Measurements from ENCODE around the gene MRGPRF. TPM values are rescaled to one million over a fixed set of nuclear protein-coding genes. Genes with fewer than 3 reads are reported as not detected.

The MRGPRF gene
- total RNA-seq, 2 donors from 2014 or later = 4.7 to 7.6 TPM

DNA sequence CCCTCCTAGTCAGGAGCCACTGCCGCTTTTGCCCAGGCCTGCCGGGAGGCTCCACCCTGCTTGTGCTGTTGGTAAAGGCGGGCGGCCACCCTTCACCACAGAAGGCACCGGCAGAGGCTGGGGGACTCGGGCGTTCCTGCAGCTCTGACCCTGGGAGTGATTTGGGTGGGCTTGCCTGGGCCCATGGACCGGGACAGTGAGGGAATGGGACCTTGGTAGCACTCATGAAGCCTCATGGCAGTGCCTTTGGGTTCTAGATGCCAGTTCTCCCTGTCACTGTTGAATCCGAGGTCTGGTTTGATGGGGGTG lies 40.1 kb upstream of the MRGPRF start:
- no peak for DNase-seq
- no peaks in the 10 kb centered on the region for H3K36me3 ChIP-seq (replicated peaks in 1 of 2; ENCODE audit: insufficient read depth in 1 of 2, low read depth in 2 of 2)
- ATAC-seq = no peak
- no peak overlapping the region for H3K27ac ChIP-seq
- no peak for TF ChIP-seq POLR2A (IDR thresholded peaks at IDR 0.05)
- TF ChIP-seq, protein P1, sequence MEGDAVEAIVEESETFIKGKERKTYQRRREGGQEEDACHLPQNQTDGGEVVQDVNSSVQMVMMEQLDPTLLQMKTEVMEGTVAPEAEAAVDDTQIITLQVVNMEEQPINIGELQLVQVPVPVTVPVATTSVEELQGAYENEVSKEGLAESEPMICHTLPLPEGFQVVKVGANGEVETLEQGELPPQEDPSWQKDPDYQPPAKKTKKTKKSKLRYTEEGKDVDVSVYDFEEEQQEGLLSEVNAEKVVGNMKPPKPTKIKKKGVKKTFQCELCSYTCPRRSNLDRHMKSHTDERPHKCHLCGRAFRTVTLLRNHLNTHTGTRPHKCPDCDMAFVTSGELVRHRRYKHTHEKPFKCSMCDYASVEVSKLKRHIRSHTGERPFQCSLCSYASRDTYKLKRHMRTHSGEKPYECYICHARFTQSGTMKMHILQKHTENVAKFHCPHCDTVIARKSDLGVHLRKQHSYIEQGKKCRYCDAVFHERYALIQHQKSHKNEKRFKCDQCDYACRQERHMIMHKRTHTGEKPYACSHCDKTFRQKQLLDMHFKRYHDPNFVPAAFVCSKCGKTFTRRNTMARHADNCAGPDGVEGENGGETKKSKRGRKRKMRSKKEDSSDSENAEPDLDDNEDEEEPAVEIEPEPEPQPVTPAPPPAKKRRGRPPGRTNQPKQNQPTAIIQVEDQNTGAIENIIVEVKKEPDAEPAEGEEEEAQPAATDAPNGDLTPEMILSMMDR (IDR thresholded peaks at IDR 0.05) = no peak
- no peak overlapping the region for H3K4me3 ChIP-seq
- H3K27me3 ChIP-seq = no peaks in the 10 kb centered on the region
- no peaks in the 10 kb centered on the region for H3K9me3 ChIP-seq
- 85% methylated on average over 7 of the region's 9 CpGs; no CpG with 5 or more reads in 1 of the 2 donors for WGBS, 2 donors
- H3K4me1 ChIP-seq = peaks cover 30% of the 10 kb centered on the region
- intact Hi-C loops (cut with DNase I) = no loop called here

- no peak for ATAC-seq
- Histone ChIP-seq H3K36me3 (replicated peaks in 1 of 2; ENCODE audit: insufficient read depth in 1 of 2, low read depth in 2 of 2) (no peaks in the 10 kb centered on the region), H3K27ac (no peak overlapping the region), H3K27me3 (no peaks in the 10 kb centered on the region), H3K4me1 (peaks cover 31% of the 10 kb centered on the region), H3K4me3 (no peak overlapping the region), H3K9me3 (no peaks in the 10 kb centered on the region)
- DNase-seq = no peak
- 54 to 81% methylated on average over 2 to 18 of the region's 21 CpGs for WGBS, 2 donors
- intact Hi-C loops (cut with DNase I) = no loop called here
- no peak for TF ChIP-seq POLR2A (IDR thresholded peaks at IDR 0.05)
- TF ChIP-seq, protein P1 (IDR thresholded peaks at IDR 0.05) = no peak
Observed at GRCh38 chr11:69052343-69053168, 39.5 kb upstream of the MRGPRF start.

DNA sequence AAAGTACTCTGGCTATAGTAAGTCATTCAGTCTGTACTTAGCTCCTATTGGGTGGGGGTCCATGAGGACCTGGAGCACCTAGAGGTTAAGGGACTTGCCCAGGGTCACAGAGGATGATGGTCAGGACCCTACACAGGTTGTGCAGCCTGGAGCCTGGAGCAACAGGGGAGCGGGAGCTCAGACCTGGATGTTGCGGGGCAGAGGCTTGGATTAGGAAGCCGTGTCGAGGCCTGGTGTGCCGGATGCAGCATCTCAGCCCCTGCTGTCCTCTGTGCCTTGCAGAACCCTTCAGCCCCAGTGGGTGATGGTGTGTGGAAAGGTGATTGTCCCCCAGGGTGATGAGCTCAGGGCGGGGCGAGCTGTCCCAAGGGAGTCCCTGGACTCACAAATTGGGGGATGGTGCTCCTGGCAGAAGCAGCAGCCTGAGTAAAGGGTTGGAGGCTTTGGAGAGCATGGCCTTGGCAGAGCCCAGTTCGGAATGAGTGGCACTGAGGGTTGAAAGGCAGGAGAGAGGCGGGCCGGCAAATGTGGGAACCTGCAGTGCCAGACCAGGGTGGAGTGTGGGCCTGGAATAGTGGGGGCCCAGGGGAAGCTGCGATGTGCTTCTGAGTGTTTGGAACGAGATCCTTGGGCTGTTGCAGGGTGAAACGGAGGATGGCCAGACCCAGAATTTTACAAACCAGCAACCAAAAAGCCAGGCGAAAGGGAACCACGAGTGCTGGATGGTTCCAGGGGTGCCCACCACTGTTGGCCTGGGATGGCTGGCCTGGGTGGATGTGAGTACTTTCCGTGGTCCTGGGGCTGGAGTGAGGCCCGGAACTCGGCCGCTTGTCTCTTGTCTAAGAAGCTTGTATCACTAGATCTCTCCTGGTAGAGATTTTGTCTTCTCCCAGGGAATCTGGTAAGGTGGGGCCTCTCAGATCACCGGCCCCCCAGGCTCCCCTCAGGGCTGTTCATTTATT lies 38.6 kb upstream of the MRGPRF start:
- H3K4me3 ChIP-seq = no peak overlapping the region
- 78 to 83% methylated on average over 15 to 20 of the region's 20 CpGs for WGBS, 2 donors
- peaks cover 31% of the 10 kb centered on the region for H3K4me1 ChIP-seq
- H3K9me3 ChIP-seq = no peaks in the 10 kb centered on the region
- no peaks in the 10 kb centered on the region for H3K27me3 ChIP-seq
- H3K27ac ChIP-seq = no peak overlapping the region
- intact Hi-C loops (cut with DNase I) = no loop called here
- no peak for TF ChIP-seq POLR2A (IDR thresholded peaks at IDR 0.05)
- TF ChIP-seq, protein P1 (IDR thresholded peaks at IDR 0.05) = no peak
- H3K36me3 ChIP-seq (replicated peaks in 1 of 2; ENCODE audit: insufficient read depth in 1 of 2, low read depth in 2 of 2) = no peaks in the 10 kb centered on the region
- no peak for DNase-seq
- ATAC-seq = no peak

- WGBS, 2 donors = 77 to 88% methylated on average over 8 to 17 of the region's 18 CpGs
- Histone ChIP-seq H3K4me1 (peaks cover 31% of the 10 kb centered on the region), H3K27me3 (no peaks in the 10 kb centered on the region), H3K27ac (no peak overlapping the region), H3K36me3 (replicated peaks in 1 of 2; ENCODE audit: insufficient read depth in 1 of 2, low read depth in 2 of 2) (no peaks in the 10 kb centered on the region), H3K4me3 (no peak overlapping the region), H3K9me3 (no peaks in the 10 kb centered on the region)
- no peak for ATAC-seq
- TF ChIP-seq, protein P1 (IDR thresholded peaks at IDR 0.05) = no peak
- TF ChIP-seq POLR2A (IDR thresholded peaks at IDR 0.05) = no peak
- intact Hi-C loops (cut with DNase I) = no loop called here
- DNase-seq = no peak
Observed at GRCh38 chr11:69050592-69051380, 37.7 kb upstream of the MRGPRF start.

Measured in body of pancreas (tissue), 4 donors.